OCI-LY7 (cell line): ENCODE measurements around the gene ERFE. TPM values are rescaled to one million over a fixed set of nuclear protein-coding genes. Genes with fewer than 3 reads are reported as not detected.

Experiments used
- BruUV-seq: library from RNA; stranded (reverse); fragments of 400-500 nt; replicated peaks from 2 replicates; lab custom pipeline; 2021; lab: Mats Ljungman, UMichigan
- CTCF ChIA-PET: fragments of 300-600 bp; sonication (Branson Sonifier 250); formaldehyde crosslinking; loops from one replicate; lab custom pipeline; 2022; ENCODE audit warnings: antibody characterized with exemption; ENCODE audit not compliant: unreplicated experiment; lab: Charles Lee
- POLR2A ChIA-PET: fragments of 300-600 bp; sonication (Branson Sonifier 250); formaldehyde crosslinking; loops from one replicate; lab custom pipeline; 2022; ENCODE audit warnings: antibody characterized with exemption; lab: Charles Lee
- DNase-seq: peaks from one replicate; pipeline ENCODE4 v3.0.0-alpha.2; 2015; ENCODE audit warnings: low spot score
- H2AFZ ChIP-seq: fragments of 200-600 bp; sonication (generic), shearing (Covaris generic); 2 replicates; pipeline ENCODE4 v1.6.1; 2014; ENCODE audit warnings: mild to moderate bottlenecking, antibody characterized with exemption, low read length, moderate library complexity
- H3K27ac ChIP-seq: fragments of 200-600 bp; sonication (generic); 2 replicates; pipeline ENCODE4 v1.5.1; 2014; ENCODE audit warnings: mixed run types, low read depth, mild to moderate bottlenecking, moderate library complexity, low read length, inconsistent platforms; ENCODE audit not compliant: poor library complexity, severe bottlenecking
- H3K36me3 ChIP-seq: fragments of 200-600 bp; sonication (generic); 2 replicates; pipeline ENCODE4 v1.6.1; 2014; ENCODE audit warnings: mild to moderate bottlenecking, antibody characterized with exemption, low read length, moderate library complexity, mixed read lengths; ENCODE audit not compliant: insufficient read depth
- H3K4me1 ChIP-seq: fragments of 200-600 bp; sonication (generic); 2 replicates; pipeline ENCODE4 v1.5.1; 2014; ENCODE audit warnings: mild to moderate bottlenecking, low read length; ENCODE audit not compliant: insufficient read depth, poor library complexity, severe bottlenecking
- H3K4me2 ChIP-seq: fragments of 200-600 bp; sonication (generic); 2 replicates; pipeline ENCODE4 v1.6.1; 2014; ENCODE audit warnings: mild to moderate bottlenecking, low read length
- H3K4me3 ChIP-seq: fragments of 200-600 bp; sonication (generic); 2 replicates; pipeline ENCODE4 v1.5.1; 2014; ENCODE audit warnings: mild to moderate bottlenecking, low read depth, low read length; ENCODE audit not compliant: poor library complexity, severe bottlenecking
- H3K79me2 ChIP-seq: fragments of 200-600 bp; sonication (generic); 2 replicates; pipeline ENCODE4 v1.6.1; 2016; ENCODE audit warnings: low read depth, mild to moderate bottlenecking, low read length, moderate library complexity, mixed read lengths; ENCODE audit not compliant: insufficient read depth
- H3K9me2 ChIP-seq: fragments of 200-600 bp; sonication (generic); 2 replicates; pipeline ENCODE4 v1.6.1; 2016; ENCODE audit warnings: mild to moderate bottlenecking, low read length, mixed read lengths; ENCODE audit not compliant: insufficient read depth
- H3K9me3 ChIP-seq: fragments of 200-600 bp; sonication (generic); 2 replicates; pipeline ENCODE4 v1.6.1; 2014; ENCODE audit warnings: mild to moderate bottlenecking, mixed run types, low read length, mixed read lengths
- H4K20me1 ChIP-seq: fragments of 200-600 bp; sonication (generic); 2 replicates; pipeline ENCODE4 v1.6.1; 2014; ENCODE audit warnings: mild to moderate bottlenecking, antibody characterized with exemption, low read length, moderate library complexity, mixed read lengths; ENCODE audit not compliant: insufficient read depth
- EZH2phosphoT487 ChIP-seq: fragments of 200-600 bp; sonication (generic); IDR thresholded peaks from 2 replicates; pipeline ENCODE4 v1.6.1; 2018; ENCODE audit warnings: low read depth, borderline replicate concordance, mild to moderate bottlenecking, mixed run types, antibody characterized with exemption, low read length, moderate library complexity, mixed read lengths
- intact Hi-C: fragments of 100-400 bp; cut with micrococcal nuclease; formaldehyde crosslinking; loops from one replicate; pipeline ENCODE4 v1.10.0; 2022; ENCODE audit not compliant: unreplicated experiment
- total RNA-seq, 2 experiments: library from RNA; depleted of rRNA in 1 of 2; stranded (reverse); fragments of >200 nt in 1 of 2; shearing (Covaris generic) in 1 of 2; gene quantifications; 2 replicates each; pipeline ENCODE4 v1.2.3, GENCODE V29; 2014 to 2022
- TF ChIP-seq, protein P1 (sequence below): fragments of 200-600 bp; sonication (generic); conservative IDR thresholded peaks from 2 replicates; pipeline ENCODE4 v1.5.1; 2014; ENCODE audit warnings: mild to moderate bottlenecking, antibody characterized with exemption, low read length, moderate library complexity, mixed read lengths

ERFE gene
- total RNA-seq, 2 experiments from 2014 or later = 8.2 to 10.2 TPM

- H3K4me1 ChIP-seq = peaks cover 12% of the 10 kb centered on the region
- no peak for TF ChIP-seq EZH2phosphoT487
- TF ChIP-seq, protein P1, sequence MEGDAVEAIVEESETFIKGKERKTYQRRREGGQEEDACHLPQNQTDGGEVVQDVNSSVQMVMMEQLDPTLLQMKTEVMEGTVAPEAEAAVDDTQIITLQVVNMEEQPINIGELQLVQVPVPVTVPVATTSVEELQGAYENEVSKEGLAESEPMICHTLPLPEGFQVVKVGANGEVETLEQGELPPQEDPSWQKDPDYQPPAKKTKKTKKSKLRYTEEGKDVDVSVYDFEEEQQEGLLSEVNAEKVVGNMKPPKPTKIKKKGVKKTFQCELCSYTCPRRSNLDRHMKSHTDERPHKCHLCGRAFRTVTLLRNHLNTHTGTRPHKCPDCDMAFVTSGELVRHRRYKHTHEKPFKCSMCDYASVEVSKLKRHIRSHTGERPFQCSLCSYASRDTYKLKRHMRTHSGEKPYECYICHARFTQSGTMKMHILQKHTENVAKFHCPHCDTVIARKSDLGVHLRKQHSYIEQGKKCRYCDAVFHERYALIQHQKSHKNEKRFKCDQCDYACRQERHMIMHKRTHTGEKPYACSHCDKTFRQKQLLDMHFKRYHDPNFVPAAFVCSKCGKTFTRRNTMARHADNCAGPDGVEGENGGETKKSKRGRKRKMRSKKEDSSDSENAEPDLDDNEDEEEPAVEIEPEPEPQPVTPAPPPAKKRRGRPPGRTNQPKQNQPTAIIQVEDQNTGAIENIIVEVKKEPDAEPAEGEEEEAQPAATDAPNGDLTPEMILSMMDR = no peak
- POLR2A ChIA-PET = interaction anchor here (0.6 kb wide), 1 partner anchor 310 kb away, joined by 6 read pairs; no protein-coding TSS in a partner anchor
- 0 out of 2 replicates have a peak, but pooled peaks cover 5% of the 10 kb centered on the region for H3K36me3 ChIP-seq
- H3K27ac ChIP-seq = no peak overlapping the region
- H3K4me2 ChIP-seq = no peak overlapping the region
- DNase-seq = no peak
- intact Hi-C loops = no loop called here
- H3K79me2 ChIP-seq = peaks cover 11% of the 10 kb centered on the region
- CTCF ChIA-PET = no interaction called here
- no TSS peak for BruUV-seq
- H3K9me2 ChIP-seq = no peaks in the 10 kb centered on the region
- H3K9me3 ChIP-seq = no peaks in the 10 kb centered on the region
- H2AFZ ChIP-seq = no peak overlapping the region
- peaks cover 8% of the 10 kb centered on the region for H4K20me1 ChIP-seq
- H3K4me3 ChIP-seq = no peak overlapping the region
Measured at GRCh38 chr2:238207006-238207405, 48.2 kb downstream of the ERFE start.

DNA sequence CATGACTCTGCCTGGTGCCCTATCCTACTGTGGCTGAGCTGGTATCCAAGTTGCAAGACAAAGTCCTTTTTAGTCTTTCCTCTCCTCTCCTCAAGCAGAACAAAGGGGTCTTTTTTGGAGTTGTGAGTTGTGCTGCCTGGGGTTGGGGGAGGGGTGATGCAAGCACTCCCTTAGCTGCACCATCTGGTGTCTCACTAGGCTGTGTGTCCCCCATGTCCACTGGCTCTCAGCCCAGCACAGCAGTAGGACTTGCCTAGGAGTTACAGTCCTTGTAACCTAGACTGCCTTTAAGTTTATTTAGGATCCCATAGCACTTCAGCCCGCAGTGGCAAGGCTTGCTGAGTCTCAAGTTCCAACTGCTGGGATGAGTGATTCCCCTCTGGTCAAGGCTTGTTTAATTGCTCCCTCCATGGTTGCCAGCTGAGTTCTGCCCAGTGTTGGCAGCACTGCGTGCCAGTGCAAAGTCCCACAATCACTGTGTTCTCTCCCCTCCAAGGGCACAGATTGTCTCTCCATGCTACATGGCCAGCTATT, 57.9 kb downstream of the ERFE start:
- Histone ChIP-seq H2AFZ (no peak overlapping the region), H4K20me1 (no peaks in the 10 kb centered on the region), H3K4me3 (no peak overlapping the region), H3K9me2 (no peaks in the 10 kb centered on the region), H3K79me2 (no peaks in the 10 kb centered on the region), H3K4me1 (no peaks in the 10 kb centered on the region), H3K27ac (no peak overlapping the region), H3K9me3 (no peaks in the 10 kb centered on the region), H3K4me2 (no peak overlapping the region), H3K36me3 (no peaks in the 10 kb centered on the region)
- TF ChIP-seq, protein P1 = no peak
- no peak for TF ChIP-seq EZH2phosphoT487
- ChIA-PET POLR2A (interaction anchor here (0.7 kb wide), 1 partner anchor 217 kb away, joined by 3 read pairs; no protein-coding TSS in a partner anchor), CTCF (no interaction called here)
- intact Hi-C loops = no loop called here
- DNase-seq = no peak
- BruUV-seq = no TSS peak

Other genes with a start within 250 kb of the ERFE start
- 18.1 and 19.9 TPM in 2 replicates for gene UBE2F, start 192.0 kb upstream of the ERFE start, total RNA-seq (2014; rRNA removed; shearing (Covaris generic))
- gene UBE2F, start 192.0 kb upstream of the ERFE start, total RNA-seq (2022) = 21.0 and 27.1 TPM in 2 replicates
- 39.3 and 41.7 TPM in 2 replicates for gene SCLY, start 98.0 kb upstream of the ERFE start, total RNA-seq (2014; rRNA removed; shearing (Covaris generic))
- gene SCLY, start 98.0 kb upstream of the ERFE start, total RNA-seq (2022) = 29.9 and 31.2 TPM in 2 replicates
- 7.6 and 7.7 TPM in 2 replicates for gene ESPNL, start 58.6 kb upstream of the ERFE start, total RNA-seq (2014; rRNA removed; shearing (Covaris generic))
- 3.4 and 5.0 TPM in 2 replicates for gene ESPNL, start 58.6 kb upstream of the ERFE start, total RNA-seq (2022)
- 0.03 and 0.09 TPM in 2 replicates for gene KLHL30, start 20.3 kb upstream of the ERFE start, total RNA-seq (2014; rRNA removed; shearing (Covaris generic))
- 1.7 and 1.9 TPM in 2 replicates for gene KLHL30, start 20.3 kb upstream of the ERFE start, total RNA-seq (2022)
- gene ILKAP, start 44.7 kb downstream of the ERFE start, total RNA-seq (2014; rRNA removed; shearing (Covaris generic)) = 33.1 and 36.7 TPM in 2 replicates
- gene ILKAP, start 44.7 kb downstream of the ERFE start, total RNA-seq (2022) = 57.3 and 61.8 TPM in 2 replicates
- gene HES6, start 81.1 kb downstream of the ERFE start, total RNA-seq (2014; rRNA removed; shearing (Covaris generic)) = 13.1 and 20.5 TPM in 2 replicates
- 10.9 and 13.8 TPM in 2 replicates for gene HES6, start 81.1 kb downstream of the ERFE start, total RNA-seq (2022)
- 8.4 and 9.7 TPM in 2 replicates for gene PER2, start 129.6 kb downstream of the ERFE start, total RNA-seq (2014; rRNA removed; shearing (Covaris generic))
- 18.6 and 20.4 TPM in 2 replicates for gene PER2, start 129.6 kb downstream of the ERFE start, total RNA-seq (2022)
- 4.3 and 8.2 TPM in 2 replicates for gene TRAF3IP1, start 161.5 kb downstream of the ERFE start, total RNA-seq (2014; rRNA removed; shearing (Covaris generic))
- gene TRAF3IP1, start 161.5 kb downstream of the ERFE start, total RNA-seq (2022) = 12.8 and 13.8 TPM in 2 replicates